ENCODE results near the gene PRKCSH. TPM values are rescaled to one million over a fixed set of nuclear protein-coding genes. Genes with fewer than 3 reads are reported as not detected.
"Not testable (repeated sequence)": the region's sequence is repeated elsewhere in the genome, so short reads cannot be mapped to it uniquely, and the experiment has no call there.

The PRKCSH gene
- total RNA-seq, 1 experiment from 2014 or later: 122 TPM

DNA sequence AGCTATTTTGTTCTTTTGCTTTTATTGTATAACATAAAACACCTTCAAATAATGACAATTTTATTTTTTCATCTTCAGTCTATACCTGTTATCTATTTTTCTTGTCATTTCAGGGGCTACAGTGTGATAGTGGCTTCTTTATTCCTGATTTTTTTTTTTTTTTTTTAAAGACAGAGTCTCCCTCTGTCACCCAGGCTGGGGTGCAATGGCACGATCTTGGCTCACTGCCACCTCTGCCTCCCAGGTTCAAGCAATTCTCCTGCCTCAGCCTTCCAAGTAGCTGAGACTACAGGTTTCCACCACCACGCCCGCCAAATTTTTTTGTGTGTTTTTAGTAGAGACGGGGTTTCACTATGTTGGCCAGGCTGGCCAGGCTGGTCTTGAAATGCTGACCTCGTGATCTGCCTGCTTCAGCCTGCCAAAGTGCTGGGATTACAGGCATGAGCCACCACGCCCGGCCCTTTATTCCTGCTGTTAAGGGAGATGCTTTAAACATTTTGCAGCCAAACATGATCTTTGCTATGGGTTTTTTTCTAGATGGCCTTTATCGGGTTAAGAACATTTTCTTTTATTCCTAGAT is 32.9 kb downstream of the PRKCSH start:
- DNase-seq (ENCODE audit: extremely low read depth, low read depth): not testable (repeated sequence)

DNA sequence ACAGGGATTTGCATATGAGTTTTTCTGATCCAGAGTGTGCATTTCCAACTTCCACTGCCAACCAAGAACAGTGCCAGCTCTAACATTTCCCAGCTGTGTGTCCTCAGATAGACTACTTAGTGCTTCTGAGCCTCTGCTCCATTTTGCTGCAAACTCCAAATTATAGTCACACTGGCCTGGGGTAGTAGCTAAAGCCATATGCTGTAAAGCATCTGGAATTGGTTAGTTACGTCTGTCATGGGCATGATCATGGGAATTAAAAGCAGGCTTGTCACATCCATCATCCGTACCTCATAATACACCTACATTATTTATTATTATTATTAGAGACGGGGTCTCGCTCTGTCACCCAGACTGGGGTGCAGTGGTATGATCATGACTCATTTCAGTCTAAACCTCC is 38.3 kb downstream of the PRKCSH start:
- DNase-seq (ENCODE audit: extremely low read depth, low read depth): no peak

DNA sequence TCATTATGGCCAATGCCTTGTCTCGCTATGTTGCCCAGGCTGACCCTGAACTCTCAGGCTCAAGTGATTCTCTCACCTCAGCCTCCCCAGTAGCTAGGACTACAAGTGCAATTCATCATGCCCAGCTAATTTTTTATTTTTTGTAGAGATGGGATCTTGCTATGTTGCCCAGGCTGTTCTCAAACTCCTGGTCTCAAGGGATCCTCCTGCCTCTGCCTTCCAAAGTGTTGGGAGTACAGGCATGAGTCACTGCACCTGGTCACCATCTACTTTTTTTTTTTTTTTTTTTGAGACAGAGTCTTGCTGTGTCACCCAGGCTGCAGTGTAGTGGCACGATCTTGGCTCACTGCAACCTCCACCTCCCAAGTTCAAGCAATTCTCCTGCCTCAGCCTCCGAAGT is 39.9 kb downstream of the PRKCSH start:
- DNase-seq (ENCODE audit: extremely low read depth, low read depth): not testable (repeated sequence)

DNA sequence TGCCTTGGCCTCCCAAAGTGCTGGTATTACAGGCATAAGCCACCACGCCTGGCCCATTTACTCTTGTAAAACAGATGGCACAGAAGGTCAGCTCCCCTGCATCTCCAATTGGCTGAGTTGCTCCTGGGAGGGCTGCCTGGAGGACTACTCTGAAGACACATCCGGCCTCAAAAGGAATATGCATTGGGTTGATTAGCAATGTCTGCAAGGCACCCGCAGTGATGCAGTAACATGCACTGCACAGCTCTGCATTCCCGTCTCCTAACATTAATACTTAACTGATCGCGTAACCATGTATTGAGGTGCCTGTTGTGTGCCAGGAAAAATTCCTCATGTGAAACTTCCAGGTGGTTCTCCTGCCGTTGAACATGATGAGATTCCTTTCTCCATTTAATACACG is 40.4 kb downstream of the PRKCSH start:
- no peak for DNase-seq (ENCODE audit: extremely low read depth, low read depth)

DNA sequence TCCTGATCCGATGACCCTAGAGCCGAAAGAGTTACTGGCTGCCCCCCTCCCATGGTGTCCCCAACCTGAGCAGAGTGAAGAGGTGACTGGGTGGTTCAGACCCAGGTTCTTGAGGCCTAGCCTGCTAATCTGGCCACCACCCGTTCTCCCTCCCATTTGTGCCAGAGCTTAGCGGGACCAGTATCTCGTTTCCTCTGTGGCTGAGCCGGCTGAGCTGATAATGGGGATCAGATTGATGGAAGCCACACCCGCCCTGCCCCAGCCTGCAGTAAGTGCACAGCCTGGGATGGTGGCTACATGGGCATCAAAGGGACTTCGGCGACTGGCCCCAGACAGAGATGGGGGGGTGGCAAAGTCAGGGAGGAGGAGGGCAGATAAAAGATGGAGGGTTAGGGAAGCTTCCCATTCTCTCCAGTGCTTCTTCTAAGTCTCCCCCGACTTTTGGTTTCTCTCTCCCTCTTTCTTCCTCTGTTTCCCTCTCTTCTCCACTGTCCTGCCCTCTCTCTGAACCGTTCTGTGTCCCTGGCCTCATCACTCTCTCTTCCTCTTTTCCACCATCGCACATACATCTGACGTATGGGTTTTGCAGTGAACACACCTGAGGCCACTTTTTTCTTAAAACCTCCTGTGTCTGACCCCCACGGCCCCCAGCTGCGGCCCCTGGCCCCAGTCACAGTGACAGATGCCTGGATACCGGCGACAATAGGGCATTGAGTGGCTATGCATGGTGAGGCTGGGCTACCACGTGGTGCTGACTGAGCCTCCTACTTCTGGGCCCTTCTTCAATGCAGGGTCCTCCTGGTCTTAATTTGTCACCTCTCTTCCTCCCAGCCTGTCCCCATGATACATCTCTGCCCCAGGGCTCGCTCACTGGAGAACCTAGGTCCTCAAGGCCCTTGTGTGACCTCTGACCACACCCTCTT is 43.0 kb downstream of the PRKCSH start:
- no peak for DNase-seq (ENCODE audit: extremely low read depth, low read depth)

DNA sequence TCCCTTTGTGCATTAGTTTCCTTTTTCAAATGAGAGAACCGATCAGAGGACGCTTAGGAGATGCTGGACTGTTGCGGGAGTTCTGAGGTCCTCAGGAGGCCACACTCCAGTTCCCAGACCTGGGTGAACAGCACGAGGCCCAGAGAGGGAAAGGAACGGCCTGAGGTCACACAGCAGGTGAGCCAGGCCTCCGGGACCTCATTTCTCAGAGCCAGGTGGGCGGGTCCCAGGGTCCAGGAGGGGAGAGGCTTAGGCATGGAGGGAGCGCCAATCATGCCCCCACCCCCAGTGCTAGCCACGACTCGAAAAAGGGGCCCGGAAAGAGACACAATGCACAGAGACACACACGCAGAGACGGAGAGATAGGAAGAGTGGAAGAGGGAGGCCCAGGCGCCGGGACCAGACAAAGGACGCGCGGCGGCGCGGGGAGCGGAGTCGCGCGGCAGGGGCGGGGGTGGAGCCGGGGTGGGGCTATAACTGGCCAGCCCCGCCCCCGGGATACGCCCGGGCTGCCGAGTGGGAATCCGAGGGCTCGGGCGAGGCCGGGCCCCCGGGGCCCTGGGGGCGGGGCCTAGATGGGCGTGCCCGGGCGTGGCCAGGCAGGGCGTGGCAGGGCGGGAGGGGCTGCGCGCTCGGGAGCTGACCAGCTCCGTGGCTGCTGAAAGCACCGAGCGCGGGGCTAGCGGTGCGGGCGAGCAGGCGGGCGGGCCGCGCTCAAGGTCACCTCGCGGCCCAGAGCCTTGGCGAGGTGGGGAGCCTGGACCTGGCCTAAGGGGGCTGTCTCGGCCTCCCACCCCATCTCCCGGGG is 43.9 kb downstream of the PRKCSH start:
- no peak for DNase-seq (ENCODE audit: extremely low read depth, low read depth)

DNA sequence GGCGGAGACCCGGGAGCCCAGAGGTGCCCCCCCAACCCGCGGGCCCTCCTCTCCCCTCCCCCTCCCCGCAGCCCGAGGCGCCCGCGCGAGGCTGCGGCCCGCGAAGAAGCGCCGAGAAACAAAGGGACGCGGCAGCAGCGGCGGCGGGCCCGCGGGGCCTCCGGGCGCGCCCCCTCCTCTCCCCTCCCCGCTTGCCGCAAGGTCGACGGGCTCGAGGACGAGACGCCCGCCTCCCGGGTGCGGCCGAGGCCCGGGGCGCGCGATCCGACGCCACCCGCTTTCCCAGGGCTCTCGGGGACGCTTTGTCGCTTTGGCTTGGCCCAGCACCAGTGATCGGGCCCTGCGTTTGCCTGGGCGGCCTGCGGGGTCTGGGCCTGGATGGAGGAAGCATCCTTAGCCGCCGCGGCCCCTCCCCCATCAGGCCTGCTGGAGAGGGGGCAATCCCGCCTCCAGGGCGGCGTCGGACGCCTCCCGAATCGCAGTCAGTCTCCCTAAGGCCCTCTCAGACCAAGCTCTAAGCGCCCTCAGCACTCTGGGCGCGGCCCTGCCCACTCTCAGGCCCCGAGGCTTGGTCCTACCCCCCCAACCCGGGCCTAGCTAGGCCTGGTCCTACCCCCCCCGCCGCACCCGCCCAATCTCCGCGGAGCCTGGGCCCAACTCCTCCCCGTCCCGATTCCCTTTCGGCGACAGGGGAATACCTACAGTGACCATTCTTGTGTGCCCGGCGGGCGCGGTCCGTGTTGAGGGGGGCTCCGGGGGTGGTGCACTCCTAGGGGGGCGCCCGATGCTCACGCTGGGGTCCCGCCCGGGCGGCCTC is 44.7 kb downstream of the PRKCSH start:
- DNase-seq (ENCODE audit: extremely low read depth, low read depth): no peak

DNA sequence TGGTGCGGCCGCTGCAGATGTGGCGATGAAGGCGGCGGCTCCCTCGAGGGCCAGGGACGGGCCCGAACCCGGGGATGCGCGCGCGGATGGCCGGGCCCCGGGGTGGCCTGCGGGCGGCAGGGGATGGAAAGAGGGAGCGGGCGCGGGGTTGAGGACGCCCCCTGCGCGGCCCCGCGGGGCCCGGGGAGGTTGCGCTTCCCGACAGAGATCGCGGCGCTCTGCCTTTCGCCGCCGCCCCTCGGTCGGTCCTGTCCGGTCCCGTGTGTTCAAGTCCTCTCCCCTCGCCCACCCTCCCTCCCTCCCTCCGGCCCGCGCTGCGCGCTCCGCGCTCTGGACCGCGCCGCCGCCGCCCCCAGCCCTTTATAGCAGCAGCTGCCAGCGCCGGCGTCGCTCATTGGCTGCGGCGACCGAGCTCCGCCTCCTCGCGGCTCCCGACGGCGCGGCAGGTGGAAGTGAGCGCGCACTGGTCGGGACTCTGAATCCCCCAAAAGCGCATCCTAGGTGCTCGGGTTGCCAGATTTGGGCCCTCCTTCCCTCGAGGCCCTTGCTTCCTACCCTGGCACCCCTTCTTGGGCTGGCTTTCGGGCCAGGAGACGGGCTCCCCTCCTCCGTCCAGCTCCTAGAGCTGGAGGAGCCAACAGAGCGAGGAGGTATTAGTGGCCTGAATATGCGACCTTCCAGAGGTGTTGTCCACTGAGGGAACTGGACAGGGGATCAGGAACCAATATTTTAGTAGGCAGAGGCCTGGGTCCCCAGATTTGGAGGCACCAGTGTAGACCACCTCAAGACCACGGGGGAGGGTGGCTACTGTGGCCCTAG is 45.5 kb downstream of the PRKCSH start, which contains the start of gene ELAVL3:
TSS of gene ELAVL3 (minus strand) at position 332 of the 819 bp plus-strand sequence. CDS start 438 bp downstream, outside the sequence.
- DNase-seq (ENCODE audit: extremely low read depth, low read depth): no peak

DNA sequence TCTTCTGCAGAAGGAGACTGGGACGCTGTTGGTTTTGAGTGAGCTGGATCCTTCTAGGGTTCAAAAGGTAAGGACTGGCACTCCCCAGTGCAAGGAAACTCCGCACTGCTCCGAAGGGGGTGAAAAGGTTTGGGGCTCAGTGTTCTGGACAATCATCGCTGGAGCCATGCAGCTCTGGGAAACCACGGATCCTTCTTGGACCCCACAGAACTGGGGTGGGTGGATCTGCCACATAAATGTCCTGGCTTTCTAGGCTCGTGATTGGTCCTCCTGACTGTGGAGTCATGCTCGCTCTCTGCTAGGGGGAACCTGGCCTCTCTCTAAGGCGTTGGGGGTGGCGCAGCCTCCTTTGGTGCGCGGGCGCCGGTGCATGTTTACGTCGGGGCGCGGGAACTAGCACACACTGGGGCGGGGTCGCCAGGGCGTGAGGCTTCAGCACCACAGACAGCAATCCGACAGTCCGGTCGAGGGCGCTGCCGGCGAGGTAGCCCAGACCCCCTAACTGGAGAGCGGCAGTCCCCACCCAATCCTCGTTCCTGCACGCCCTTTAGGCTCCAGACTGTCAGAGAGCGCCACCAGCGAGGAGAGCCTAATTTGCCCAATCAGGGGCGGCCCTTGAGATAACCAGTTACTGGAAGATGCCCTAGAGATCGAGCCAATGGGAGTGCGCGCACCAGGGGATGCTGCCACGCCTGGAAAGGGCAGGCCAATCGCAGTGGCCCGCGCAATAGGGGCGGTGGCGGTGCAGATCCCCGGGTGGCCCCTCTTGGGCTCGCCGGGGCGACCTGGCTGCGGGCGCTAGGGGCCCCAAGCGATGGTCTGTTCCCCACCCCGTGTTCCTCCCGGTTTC is 46.3 kb downstream of the PRKCSH start:
- DNase-seq (ENCODE audit: extremely low read depth, low read depth): peak; percentile 75

DNA sequence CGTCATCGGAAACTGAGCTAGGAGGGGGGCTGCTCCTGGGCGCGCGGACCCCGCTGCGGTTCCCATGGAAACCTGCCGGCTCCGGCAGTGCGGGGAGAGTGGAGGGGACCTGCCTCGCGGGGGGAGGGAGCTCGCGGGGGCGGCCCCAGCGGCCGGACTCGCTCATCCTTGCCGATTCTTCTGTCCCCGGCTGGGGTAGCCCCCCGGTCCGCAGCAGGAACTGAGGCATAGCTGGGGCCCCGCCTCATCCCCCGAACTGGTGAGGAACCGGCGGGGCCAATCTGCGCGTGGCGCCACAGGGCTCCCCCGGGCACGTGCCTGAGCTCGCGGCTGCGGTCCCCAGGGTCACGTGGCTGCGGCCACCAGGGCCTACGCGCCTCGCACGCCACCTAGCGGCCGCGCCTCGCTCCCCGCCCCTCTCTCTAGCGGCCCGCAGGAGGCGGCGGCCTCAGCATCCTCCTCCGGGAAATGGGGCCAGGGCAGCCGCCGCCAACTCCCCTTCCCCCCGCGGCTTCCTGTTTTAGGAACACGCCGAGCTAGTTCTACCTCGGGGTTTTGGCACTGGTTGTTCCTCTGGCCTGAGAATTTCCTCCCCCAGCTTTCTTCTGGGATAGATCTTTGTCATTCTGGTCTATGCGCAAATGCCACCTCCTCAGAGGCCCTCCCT is 47.1 kb downstream of the PRKCSH start:
- DNase-seq (ENCODE audit: extremely low read depth, low read depth): peak; percentile 60

DNA sequence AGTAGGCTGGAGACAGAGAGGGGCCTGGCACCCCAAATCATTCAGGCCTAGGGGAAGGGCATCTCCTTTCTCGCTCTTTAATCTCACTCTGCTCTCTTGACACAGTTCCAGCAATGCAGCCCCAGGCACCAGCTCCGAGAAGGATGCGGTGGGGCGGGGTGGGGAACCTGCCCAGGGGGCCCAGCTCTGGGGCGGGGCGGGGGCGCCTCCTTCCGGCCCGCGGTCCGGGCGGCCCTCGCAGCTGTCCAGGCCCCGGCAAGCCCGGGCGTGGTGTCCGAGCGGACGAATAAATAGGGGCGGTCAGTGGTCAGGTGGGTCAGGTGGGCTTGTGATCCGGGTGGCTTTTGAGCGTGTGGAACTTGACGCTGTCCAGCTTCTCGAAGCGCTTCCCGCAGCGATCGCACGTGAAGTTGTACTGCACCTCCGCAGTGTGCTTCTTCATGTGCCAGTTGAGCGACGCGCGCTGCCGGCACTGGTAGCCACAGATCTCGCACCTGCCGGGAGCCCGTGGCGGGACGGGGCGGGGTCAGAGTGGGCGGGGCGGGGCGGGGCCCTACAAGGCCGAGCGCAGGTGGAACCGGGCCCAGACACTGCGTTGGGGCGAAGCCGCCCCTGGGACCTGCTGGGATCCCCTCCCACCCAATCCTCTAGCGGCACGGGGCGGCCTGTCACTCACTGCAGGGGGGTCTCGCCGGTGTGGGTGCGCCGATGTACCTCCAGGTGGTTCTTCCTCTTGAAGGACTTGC is 48.1 kb downstream of the PRKCSH start:
- no peak for DNase-seq (ENCODE audit: extremely low read depth, low read depth)

DNA sequence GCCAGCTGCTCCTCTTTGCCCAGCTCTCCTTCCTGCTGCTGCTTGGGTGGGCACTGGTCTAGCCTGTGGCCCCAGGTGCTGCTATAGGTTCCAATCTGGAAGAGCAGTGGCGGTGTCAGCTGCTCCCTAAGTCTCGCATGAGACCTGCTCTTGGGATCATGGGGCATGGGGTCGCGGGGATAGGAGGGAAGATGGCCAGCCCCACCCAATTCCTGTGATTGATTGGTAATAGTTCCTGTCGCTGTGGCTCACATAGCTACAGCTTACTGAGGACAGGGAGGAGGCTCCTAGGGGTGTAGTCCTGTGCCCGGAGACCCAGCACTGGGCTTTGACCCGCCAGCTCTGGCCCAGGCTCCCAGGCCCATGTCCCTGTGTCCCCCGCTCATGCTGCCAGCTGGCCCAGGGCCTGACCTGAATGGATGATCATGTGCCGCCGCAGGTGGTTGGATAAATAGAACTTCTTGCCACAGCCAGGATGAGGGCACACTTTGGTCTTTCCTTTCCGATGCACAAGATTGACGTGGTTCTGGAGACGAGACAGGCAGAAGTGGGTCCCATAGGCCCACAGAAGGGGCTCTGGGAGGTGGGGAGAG is 49.9 kb downstream of the PRKCSH start:
- DNase-seq (ENCODE audit: extremely low read depth, low read depth): no peak

DNA sequence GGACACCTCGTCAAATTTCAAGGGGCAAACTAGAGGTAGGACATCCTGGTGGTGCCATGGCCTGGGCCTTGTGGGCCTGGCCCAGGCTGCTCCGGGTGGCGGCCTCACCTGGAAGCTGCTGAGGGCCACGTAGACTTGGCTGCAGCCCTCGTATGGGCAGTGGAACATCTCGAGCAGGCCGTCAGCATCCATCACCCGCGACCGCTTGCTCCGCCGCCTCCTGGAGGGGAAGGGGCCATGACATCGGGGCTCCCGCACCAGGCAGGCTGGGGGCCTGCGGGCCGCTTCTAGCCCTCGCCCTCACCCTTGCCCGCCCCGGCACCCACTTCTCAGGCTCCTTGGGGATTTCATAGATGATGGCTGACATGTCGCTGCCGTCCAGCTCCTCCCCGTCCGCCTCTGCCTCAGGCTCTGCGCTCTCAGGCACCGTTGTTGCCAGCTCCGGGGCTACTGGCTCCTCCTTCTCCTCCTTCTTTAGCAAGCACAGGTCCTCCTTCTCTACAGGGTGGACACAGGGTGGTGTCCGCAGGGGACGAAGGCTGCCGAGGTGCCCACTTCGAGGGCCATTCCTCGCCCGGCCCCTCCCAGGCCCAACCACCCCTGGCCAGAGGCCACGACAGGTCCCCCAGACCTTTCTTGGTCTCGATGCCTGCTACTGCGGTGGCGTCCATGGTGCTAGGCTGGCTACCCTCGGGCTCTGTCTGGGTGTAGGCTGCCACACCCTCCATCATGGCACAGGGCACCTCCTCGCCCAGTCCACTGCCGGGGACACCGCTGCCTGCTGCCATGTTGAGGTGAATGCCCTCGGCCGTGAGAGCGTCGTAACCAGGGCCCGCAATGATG is 51.4 kb downstream of the PRKCSH start:
- no peak for DNase-seq (ENCODE audit: extremely low read depth, low read depth)

DNA sequence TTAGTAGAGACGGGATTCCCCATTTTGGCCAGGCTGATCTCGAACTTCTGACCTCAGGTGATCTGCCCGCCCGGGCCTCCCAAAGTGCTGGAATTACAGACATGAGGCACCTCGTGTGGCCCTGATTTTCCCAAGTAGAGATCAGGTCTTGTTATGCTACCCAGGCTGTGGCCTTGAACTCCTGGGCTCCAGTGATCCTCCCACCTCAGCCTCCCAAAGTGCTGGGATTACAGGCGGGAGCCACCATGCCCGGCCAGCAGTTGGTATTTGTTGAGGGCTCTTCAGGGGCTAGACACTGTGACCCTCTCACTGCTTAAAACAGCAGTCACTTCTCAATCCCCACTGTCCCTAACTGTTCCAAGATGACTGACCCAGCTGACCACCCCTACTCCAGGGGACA is 53.9 kb downstream of the PRKCSH start:
- DNase-seq (ENCODE audit: extremely low read depth, low read depth): no peak

DNA sequence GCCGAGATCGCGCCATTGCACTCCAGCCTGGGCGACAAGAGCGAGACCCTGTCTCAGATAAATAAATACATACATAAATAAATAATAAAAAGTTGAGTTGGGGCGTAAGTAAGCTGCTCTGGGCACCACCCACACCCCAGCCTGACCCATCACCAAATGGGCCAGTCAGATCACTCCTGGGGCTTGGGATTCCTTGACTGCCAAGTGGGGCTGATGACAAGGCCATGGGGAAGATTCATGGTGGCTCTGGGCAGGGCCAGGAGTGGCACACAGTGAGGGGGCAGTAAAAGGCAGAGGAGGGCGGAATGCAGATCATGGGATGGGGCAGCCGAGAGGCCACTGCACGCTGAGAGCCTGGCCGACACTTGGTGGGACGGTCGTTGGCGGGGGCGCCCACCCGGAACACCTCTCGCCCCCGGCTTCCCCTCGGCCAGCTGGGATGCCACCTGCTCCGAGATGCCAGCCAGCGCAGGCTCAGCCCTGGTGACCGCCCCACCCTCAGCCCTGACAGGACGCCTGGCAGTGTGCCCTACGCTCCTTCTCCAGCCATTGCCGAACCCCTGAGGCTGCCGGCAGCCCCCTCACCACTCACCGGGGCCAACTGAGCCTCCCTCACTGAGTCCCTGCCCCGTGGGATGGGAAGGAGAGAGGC is 59.3 kb downstream of the PRKCSH start:
- no peak for DNase-seq (ENCODE audit: extremely low read depth, low read depth)

Data from NCI-H460 (cell line).